Measurements from ENCODE around the gene ARHGEF25.

Gene ARHGEF25

DNA sequence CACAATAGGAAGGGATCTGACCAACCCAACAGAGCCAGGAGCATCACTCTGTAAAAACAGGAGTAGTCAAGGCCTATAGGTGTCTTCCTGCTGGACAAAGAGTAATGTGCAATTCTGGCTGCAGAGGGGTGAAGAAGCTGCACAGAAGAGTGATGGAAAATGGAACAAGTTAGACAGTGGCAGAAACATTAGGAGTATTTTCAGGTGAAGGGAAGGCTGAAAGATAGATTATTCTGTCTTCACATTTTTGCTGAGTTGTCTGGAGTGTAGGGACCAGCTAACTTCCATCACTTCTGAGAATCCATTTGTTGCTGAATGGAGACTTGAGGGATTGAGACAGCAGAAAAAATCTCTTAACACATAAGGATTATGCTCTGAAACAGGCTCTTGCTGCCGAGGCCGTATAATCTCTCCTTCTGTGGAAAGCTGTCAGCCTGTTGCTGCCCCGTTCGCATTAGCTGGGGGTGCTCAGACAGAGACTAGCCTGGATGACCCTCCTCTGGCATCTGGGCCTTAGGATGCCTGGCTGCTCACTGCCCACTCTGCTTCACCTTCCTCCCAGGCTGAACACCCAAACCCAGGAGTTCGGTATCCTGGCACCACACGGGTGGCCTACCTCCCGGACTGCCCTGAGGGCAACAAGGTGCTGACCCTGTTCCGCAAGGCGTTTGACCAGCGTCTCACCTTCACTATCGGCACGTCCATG lies 3.1 kb upstream of the ARHGEF25 start:
- H3K27me3 ChIP-seq (replicated peaks; ENCODE audit: control insufficient read depth, insufficient read depth, low read length, poor library complexity, severe bottlenecking): peaks cover 8% of the 10 kb centered on the region
- H3K4me1 ChIP-seq (ENCODE audit: control insufficient read depth, insufficient read depth, low read length, poor library complexity, severe bottlenecking): peaks cover 32% of the 10 kb centered on the region
- no peaks in the 10 kb centered on the region for H3K36me3 ChIP-seq (ENCODE audit: control insufficient read depth, insufficient read depth, low read length)
- H3K4me3 ChIP-seq (ENCODE audit: insufficient read depth, low read depth, low read length, poor library complexity, severe bottlenecking): no peak overlapping the region
- no peaks in the 10 kb centered on the region for H3K9me3 ChIP-seq (ENCODE audit: control insufficient read depth, low read length)
- no peak overlapping the region for H3K27ac ChIP-seq (ENCODE audit: insufficient read depth, low read length, poor library complexity, severe bottlenecking)
- DNase-seq: no peak

DNA sequence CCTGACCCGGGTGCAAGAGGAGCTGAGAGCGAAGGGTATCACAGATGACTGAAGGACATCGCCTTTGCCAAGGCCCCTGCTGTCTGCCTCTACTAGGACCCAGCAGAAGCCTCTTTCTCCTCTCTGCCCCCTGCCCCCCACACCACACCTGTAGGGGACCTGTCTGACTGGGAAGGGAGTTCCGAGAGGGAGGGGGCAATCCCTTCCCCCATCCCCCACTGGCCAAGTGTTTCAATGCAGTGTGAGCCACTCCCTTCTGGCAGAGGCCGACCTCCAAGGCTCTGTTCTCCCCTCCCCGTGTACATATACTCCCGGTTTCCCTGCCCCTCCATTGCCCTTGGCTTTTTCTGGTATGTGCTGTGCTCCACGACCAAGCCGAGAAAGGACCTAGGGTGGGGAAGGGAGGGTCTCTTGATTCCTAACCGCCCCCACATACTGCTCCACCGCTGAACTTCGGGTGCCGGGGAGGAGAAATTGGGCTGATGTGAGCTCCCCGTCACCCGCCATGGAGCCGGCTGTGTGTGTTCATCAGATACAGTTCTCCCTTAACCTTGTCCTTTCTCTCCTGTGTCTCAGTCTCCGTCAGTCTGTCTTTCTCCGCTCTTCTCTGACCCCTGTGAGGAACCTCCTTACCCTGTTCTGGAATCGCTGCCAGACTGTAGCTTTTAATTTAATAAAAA lies 2.0 kb upstream of the ARHGEF25 start:
- H3K27ac ChIP-seq (ENCODE audit: insufficient read depth, low read length, poor library complexity, severe bottlenecking): no peak overlapping the region
- H3K9me3 ChIP-seq (ENCODE audit: control insufficient read depth, low read length): no peaks in the 10 kb centered on the region
- no peak for DNase-seq
- no peak overlapping the region for H3K4me3 ChIP-seq (ENCODE audit: insufficient read depth, low read depth, low read length, poor library complexity, severe bottlenecking)
- H3K36me3 ChIP-seq (ENCODE audit: control insufficient read depth, insufficient read depth, low read length): no peaks in the 10 kb centered on the region
- H3K4me1 ChIP-seq (ENCODE audit: control insufficient read depth, insufficient read depth, low read length, poor library complexity, severe bottlenecking): peaks cover 25% of the 10 kb centered on the region
- H3K27me3 ChIP-seq (replicated peaks; ENCODE audit: control insufficient read depth, insufficient read depth, low read length, poor library complexity, severe bottlenecking): peaks cover 8% of the 10 kb centered on the region

DNA sequence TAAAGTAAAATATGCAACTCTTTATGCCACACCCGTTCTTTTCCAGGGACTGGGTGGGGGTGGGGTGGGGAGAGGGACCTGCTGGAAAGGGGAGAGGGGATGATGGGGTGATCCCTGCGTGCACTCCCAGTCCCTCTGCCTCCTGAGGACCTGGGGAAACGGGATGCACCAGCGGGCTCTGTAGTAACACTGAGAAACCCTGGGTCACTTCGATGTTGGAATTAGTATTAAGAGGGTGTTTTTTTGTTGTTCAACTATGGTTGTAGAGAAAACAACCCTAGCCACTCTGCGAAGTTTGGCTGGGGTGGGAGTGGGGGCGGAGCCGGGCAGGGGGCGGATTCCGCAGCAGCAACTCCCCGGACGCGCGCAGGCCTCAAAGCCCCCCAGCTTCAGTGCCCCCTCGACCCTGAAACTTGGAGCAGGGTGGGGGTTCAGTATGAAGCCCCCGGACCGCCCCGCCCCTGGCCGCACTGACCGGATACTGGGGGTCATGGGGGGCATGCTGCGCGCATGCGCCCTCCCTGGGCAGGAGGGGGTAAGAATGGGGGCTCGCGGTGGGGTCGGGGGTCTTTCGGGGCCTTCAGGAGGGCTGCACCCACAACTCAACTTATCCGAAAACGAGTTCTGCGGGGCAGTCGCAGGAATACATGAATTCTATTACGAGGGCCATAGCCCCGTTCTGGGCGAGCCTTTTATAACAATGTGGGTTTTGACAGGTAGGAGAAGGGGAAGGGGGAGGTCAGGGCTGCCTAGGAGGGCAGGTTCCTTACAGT lies 1.3 kb upstream of the ARHGEF25 start:
- H3K9me3 ChIP-seq (ENCODE audit: control insufficient read depth, low read length): no peaks in the 10 kb centered on the region
- DNase-seq: no peak
- peaks cover 23% of the 10 kb centered on the region for H3K4me1 ChIP-seq (ENCODE audit: control insufficient read depth, insufficient read depth, low read length, poor library complexity, severe bottlenecking)
- H3K4me3 ChIP-seq (ENCODE audit: insufficient read depth, low read depth, low read length, poor library complexity, severe bottlenecking): no peak overlapping the region
- peaks cover 8% of the 10 kb centered on the region for H3K27me3 ChIP-seq (replicated peaks; ENCODE audit: control insufficient read depth, insufficient read depth, low read length, poor library complexity, severe bottlenecking)
- no peaks in the 10 kb centered on the region for H3K36me3 ChIP-seq (ENCODE audit: control insufficient read depth, insufficient read depth, low read length)
- no peak overlapping the region for H3K27ac ChIP-seq (ENCODE audit: insufficient read depth, low read length, poor library complexity, severe bottlenecking)

DNA sequence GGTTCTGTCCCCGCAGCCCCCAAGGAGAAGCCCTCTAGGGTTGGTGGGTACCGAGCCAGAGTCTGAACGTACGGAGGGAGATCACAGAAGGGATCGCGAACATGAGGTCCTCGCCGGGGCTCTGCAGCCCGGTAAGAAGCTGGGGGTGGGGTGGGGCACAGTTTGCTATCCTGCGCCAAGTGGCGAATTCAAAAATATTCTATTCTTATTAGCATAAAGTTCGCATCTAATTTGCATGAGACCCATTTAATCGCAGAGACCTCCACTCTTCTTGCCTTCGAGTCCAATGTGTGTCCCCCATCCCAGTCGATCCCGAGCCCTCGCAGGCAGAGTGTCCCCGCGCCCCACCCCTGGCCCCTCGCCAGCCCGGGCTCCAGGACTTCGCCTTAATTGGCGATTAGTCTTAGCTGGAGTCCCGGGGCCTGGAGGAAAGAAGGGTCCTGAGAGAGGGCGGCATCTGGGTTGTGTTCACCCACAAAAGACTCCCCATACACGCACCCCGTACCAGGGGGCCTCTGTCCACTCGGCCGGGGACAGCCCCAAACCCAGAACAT lies 604 bp upstream of the ARHGEF25 start:
- peak overlapping the region; percentile 59 for H3K4me3 ChIP-seq (ENCODE audit: insufficient read depth, low read depth, low read length, poor library complexity, severe bottlenecking)
- peaks cover 20% of the 10 kb centered on the region for H3K4me1 ChIP-seq (ENCODE audit: control insufficient read depth, insufficient read depth, low read length, poor library complexity, severe bottlenecking)
- H3K36me3 ChIP-seq (ENCODE audit: control insufficient read depth, insufficient read depth, low read length): no peaks in the 10 kb centered on the region
- H3K27ac ChIP-seq (ENCODE audit: insufficient read depth, low read length, poor library complexity, severe bottlenecking): no peak overlapping the region
- no peak for DNase-seq
- H3K27me3 ChIP-seq (replicated peaks; ENCODE audit: control insufficient read depth, insufficient read depth, low read length, poor library complexity, severe bottlenecking): peaks cover 8% of the 10 kb centered on the region
- no peaks in the 10 kb centered on the region for H3K9me3 ChIP-seq (ENCODE audit: control insufficient read depth, low read length)

DNA sequence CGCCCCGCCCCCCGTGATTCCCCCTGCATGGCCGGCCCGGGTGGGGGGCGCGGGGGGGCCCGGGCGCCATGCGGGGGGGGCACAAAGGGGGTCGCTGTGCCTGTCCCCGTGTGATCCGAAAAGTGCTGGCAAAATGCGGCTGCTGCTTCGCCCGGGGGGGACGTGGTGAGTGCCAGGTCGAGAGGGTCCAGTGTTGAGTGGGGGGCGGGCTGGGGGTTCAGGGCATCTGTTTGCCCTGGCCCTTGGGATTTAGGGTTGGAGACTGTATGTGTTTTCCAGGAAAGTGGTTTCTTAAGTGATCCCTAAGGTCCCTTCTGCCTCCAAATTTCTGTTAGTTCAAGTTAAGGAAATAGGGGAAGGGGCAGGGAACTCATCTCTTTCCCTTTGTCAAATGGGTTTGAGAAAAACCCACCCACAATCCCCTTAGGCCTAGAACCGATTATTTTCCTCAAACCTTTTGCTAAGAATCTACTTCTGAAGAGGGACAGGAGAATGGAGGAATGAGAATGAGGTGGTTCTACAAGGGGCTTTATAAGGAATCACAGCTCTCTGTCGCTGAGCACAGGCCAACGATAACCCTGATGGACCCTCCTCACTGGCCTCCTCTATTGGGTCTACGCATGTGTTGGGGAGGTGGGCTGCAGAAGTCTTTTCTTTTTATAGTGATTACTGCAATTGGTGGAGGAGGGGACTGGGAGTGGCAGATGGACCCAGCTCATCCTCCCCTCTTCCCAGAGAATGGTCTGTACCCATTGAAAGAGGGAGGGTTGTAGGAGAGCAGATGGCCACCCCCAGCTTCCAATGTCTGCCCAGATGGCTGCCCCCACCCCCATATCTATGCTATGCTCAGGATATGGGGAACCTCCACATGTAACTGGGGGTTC lies 834 bp downstream of the ARHGEF25 start:
- Histone ChIP-seq H3K27me3 (replicated peaks; ENCODE audit: control insufficient read depth, insufficient read depth, low read length, poor library complexity, severe bottlenecking) (peaks cover 8% of the 10 kb centered on the region), H3K36me3 (ENCODE audit: control insufficient read depth, insufficient read depth, low read length) (no peaks in the 10 kb centered on the region), H3K27ac (ENCODE audit: insufficient read depth, low read length, poor library complexity, severe bottlenecking) (no peak overlapping the region), H3K9me3 (ENCODE audit: control insufficient read depth, low read length) (no peaks in the 10 kb centered on the region), H3K4me3 (ENCODE audit: insufficient read depth, low read depth, low read length, poor library complexity, severe bottlenecking) (peak overlapping the region; percentile 59), H3K4me1 (ENCODE audit: control insufficient read depth, insufficient read depth, low read length, poor library complexity, severe bottlenecking) (peaks cover 20% of the 10 kb centered on the region)
- no peak for DNase-seq

DNA sequence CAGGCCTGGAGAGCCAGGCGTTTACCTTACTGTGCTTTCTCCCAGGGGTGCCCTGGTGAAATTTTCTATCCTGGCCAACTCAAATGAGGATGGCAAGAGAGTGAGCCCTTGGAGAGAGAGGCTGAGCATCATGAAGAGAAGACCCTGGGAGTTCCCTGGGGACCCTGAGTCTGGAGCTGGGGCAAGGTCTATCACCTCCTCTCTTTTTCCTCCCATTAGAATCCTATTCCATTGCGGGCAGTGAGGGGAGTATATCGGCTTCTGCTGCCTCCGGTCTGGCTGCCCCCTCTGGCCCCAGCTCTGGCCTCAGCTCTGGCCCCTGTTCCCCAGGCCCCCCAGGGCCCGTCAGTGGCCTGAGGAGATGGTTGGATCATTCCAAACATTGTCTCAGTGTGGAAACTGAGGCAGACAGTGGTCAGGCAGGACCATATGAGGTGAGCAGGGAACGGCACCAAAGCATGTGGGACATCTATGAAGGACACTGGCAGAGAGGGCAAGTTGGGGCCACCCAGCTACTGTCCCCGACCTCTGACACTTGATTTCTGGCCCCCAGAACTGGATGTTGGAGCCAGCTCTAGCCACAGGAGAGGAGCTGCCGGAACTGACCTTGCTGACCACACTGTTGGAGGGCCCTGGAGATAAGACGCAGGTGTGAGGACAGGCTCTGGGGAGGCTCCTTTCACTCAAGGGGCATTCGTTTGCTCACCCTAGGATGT lies 1.6 kb downstream of the ARHGEF25 start:
- no peak for DNase-seq
- H3K4me3 ChIP-seq (ENCODE audit: insufficient read depth, low read depth, low read length, poor library complexity, severe bottlenecking): no peak overlapping the region
- H3K9me3 ChIP-seq (ENCODE audit: control insufficient read depth, low read length): no peaks in the 10 kb centered on the region
- H3K27ac ChIP-seq (ENCODE audit: insufficient read depth, low read length, poor library complexity, severe bottlenecking): no peak overlapping the region
- H3K36me3 ChIP-seq (ENCODE audit: control insufficient read depth, insufficient read depth, low read length): no peaks in the 10 kb centered on the region
- peaks cover 20% of the 10 kb centered on the region for H3K4me1 ChIP-seq (ENCODE audit: control insufficient read depth, insufficient read depth, low read length, poor library complexity, severe bottlenecking)
- H3K27me3 ChIP-seq (replicated peaks; ENCODE audit: control insufficient read depth, insufficient read depth, low read length, poor library complexity, severe bottlenecking): peaks cover 14% of the 10 kb centered on the region

DNA sequence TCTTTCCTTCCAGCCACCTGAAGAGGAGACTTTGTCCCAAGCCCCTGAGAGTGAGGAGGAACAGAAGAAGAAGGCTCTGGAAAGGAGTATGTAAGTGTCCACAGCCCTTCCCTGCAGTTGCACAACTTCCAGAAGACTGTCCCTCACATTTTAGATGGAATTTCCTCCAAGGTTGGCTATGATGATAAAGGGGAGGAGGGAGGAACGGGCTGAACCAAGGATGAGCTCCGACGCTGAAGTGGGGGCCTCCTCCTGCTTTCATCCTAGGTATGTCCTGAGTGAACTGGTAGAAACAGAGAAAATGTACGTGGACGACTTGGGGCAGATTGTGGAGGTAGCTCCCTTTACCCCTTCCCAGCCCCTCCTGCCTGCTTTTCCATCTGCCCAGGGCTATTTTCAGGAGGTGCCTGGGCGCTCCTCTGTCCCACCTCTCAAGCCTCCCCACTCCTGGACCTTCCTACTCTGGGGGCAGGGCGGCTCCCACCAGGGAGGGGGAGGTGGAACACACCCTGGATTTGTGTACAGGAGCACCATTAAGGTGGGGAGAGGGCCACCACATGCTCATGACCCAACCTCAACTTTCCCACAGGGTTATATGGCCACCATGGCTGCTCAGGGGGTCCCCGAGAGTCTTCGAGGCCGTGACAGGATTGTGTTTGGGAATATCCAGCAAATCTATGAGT lies 2.3 kb downstream of the ARHGEF25 start:
- H3K9me3 ChIP-seq (ENCODE audit: control insufficient read depth, low read length): no peaks in the 10 kb centered on the region
- no peak for DNase-seq
- no peak overlapping the region for H3K4me3 ChIP-seq (ENCODE audit: insufficient read depth, low read depth, low read length, poor library complexity, severe bottlenecking)
- peaks cover 17% of the 10 kb centered on the region for H3K27me3 ChIP-seq (replicated peaks; ENCODE audit: control insufficient read depth, insufficient read depth, low read length, poor library complexity, severe bottlenecking)
- H3K27ac ChIP-seq (ENCODE audit: insufficient read depth, low read length, poor library complexity, severe bottlenecking): no peak overlapping the region
- H3K36me3 ChIP-seq (ENCODE audit: control insufficient read depth, insufficient read depth, low read length): no peaks in the 10 kb centered on the region
- peaks cover 20% of the 10 kb centered on the region for H3K4me1 ChIP-seq (ENCODE audit: control insufficient read depth, insufficient read depth, low read length, poor library complexity, severe bottlenecking)

DNA sequence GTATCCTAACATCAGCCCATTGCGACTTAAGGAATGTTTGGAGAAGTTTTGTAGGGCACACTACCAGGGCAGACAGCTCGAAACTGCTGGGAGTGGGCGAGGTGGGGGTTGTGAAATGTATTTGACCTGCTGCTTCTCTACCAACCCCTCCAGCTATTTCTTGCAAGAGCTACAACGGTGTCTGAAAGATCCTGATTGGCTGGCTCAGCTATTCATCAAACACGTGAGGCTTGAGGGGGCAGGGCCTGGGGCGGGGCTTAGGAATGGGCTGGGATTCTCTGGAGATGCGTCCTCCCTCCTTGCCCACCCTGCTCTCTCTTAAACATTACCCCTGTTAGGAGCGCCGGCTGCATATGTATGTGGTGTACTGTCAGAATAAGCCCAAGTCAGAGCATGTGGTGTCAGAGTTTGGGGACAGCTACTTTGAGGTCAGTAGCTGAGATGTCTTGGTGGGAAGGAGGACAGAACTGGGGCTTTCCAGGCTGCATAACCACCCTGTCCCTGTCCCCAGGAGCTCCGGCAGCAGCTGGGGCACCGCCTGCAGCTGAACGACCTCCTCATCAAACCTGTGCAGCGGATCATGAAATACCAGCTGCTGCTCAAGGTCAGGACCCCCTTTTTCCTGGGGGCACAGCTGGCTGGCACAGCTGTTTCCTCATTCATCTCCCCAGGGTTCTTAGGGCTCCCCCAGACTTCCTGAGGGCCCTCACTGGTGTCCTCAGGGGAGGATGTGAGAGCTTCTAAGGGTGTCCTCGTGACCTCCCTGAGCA lies 3.1 kb downstream of the ARHGEF25 start:
- DNase-seq: no peak

More for the DNA sequence above, 3.1 kb downstream of the ARHGEF25 start:
- Histone ChIP-seq H3K36me3 (ENCODE audit: control insufficient read depth, insufficient read depth, low read length) (no peaks in the 10 kb centered on the region), H3K9me3 (ENCODE audit: control insufficient read depth, low read length) (no peaks in the 10 kb centered on the region), H3K27me3 (replicated peaks; ENCODE audit: control insufficient read depth, insufficient read depth, low read length, poor library complexity, severe bottlenecking) (peaks cover 24% of the 10 kb centered on the region), H3K27ac (ENCODE audit: insufficient read depth, low read length, poor library complexity, severe bottlenecking) (no peak overlapping the region), H3K4me1 (ENCODE audit: control insufficient read depth, insufficient read depth, low read length, poor library complexity, severe bottlenecking) (peaks cover 21% of the 10 kb centered on the region), H3K4me3 (ENCODE audit: insufficient read depth, low read depth, low read length, poor library complexity, severe bottlenecking) (no peak overlapping the region)
